LoVo (cell line): ENCODE data around the gene HOXA10.
A peak's percentile ranks its signal among the peaks of the same experiment; 100 is the strongest.

Experiments used
- DNase-seq: peaks from one replicate; pipeline ENCODE4 v3.0.0-alpha.2; 2016; ENCODE audit warnings: low spot score

Gene HOXA10

GRCh38 chr7:27129729-27130539 is 44.2 kb downstream of the HOXA10 start:
- DNase-seq = peak; percentile 36

- no peak for DNase-seq
Observed at GRCh38 chr7:27128776-27129728, 45.1 kb downstream of the HOXA10 start.

GRCh38 chr7:27128034-27128433 is 46.1 kb downstream of the HOXA10 start:
- no peak for DNase-seq

- DNase-seq = no peak
Observed at GRCh38 chr7:27126596-27127327, 47.4 kb downstream of the HOXA10 start.

GRCh38 chr7:27125986-27126394 is 48.1 kb downstream of the HOXA10 start:
- no peak for DNase-seq

- DNase-seq = no peak
Observed at GRCh38 chr7:27124902-27125689, 49.0 kb downstream of the HOXA10 start.

GRCh38 chr7:27124096-27124901 is 49.8 kb downstream of the HOXA10 start:
- DNase-seq = no peak

GRCh38 chr7:27123477-27124053 is 50.6 kb downstream of the HOXA10 start:
- DNase-seq = no peak

- DNase-seq = no peak
Observed at GRCh38 chr7:27123007-27123476, 51.1 kb downstream of the HOXA10 start.

GRCh38 chr7:27122077-27122910 is 51.8 kb downstream of the HOXA10 start:
- DNase-seq = peak; percentile 70

GRCh38 chr7:27121684-27122076 is 52.4 kb downstream of the HOXA10 start:
- DNase-seq = no peak
